GM12872 (cell line): ENCODE results near the gene CREB5.

Experiments
- CTCF ChIP-seq: IDR thresholded peaks from 3 replicates; pipeline ENCODE4 v1.5.1; 2011; ENCODE audit warnings: low read depth, mild to moderate bottlenecking, low read length, moderate library complexity; ENCODE audit not compliant: insufficient read depth

Gene CREB5

DNA sequence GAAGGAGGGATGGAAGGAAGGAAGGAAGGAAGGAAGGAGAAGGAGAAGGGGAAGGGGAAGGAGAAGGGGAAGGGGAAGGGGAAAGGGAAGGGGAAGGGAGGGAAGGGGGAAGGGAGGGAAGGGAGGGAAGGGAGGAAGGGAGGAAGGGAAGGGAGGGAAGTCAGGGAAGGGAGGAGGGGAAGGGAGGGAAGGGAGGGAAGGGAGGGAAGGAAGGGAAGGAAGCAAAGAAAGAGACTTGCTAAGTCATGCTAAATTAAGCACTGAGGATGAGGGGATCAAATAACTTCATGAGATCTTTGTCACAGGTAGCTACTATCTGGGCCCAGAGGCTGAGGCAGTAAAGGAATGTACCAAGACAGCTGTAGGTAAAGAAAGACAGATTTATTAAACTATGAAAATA lies 429.4 kb downstream of the CREB5 start:
- TF ChIP-seq CTCF, result no peak

DNA sequence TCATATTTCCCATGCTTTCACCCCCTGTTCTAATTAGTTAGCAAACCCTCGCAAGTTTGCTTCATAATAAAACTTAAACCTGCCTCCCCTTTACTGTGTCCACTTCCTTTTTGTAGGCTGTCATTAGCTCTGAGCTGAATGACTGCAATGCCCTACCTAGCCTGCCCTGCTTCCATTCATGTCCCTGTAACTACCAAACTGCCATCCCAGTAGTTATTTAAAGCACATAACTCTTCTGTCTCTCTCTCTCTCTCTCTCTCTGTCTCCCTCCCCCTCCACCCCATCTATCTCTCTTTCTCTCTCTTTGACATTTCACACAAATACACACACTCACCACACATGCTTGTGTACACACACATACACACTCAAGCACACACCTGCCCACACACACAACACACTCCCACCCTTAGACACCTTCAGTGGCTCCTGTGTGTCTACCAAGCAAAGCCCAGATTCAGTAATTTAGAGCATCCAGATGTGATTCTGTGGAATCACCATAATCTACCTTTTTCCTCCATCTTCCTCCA lies 430.5 kb downstream of the CREB5 start:
- TF ChIP-seq CTCF, result no peak

- no peak for TF ChIP-seq CTCF
Observed at GRCh38 chr7:28845106-28845505, 432.8 kb downstream of the CREB5 start.

GRCh38 chr7:28847176-28847575 lies 434.9 kb downstream of the CREB5 start:
- TF ChIP-seq CTCF, result no peak

DNA sequence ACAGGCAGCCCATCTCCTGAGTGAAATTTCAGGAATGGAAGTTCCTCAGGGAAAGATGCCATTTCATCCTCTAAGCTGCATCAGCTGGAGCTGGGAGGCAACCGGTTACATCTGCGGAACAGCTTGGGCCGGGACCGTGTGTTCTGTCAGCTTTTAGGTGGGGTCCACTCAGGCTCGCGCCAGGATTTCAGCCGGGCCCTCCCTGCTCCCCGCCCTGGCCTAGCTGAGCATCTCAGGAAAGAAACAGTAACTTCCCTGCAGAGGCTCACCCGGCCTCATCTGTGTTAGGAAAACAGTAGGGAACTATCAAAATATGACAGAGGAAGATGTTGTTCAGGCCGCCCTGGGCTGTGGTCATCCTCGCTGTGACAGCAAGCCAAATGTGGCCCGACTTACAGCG lies 435.4 kb downstream of the CREB5 start:
- no peak for TF ChIP-seq CTCF

DNA sequence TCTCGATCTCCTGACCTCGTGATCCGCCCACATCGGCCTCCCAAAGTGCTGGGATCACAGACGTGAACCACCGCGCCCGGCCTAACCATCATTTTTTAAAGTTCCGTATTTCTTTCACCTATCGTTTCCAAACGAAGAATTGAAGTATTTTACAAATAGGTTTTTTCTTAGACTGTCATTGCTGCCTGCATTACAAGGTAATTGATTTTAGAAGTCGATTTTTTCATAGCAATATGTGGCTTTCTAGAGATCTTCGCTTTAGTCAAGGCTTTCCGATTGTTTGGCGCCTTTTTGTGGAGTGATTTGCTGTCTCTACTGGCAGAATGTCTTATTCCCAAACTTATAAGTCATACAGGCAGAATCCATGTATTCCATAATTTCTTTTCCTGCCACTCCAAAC lies 436.6 kb downstream of the CREB5 start:
- TF ChIP-seq CTCF, result no peak

DNA sequence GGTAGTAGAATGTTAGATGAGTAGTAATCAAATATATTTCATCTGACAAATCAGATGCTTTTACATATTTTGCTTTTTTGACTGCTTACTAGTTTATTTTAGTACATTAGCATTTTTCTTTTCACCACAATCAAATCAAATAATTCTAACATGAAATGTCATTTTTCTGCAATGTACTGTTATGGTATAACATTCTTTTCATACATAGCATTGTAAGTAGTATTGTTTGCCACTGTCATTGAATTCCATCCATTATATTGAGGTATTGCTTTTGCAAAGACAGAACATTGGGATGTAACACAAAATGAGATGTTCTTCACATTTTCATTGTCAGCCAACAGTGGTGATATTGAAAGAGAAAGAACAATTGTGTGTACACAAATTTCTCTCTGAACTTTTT lies 438.4 kb downstream of the CREB5 start:
- TF ChIP-seq CTCF, result no peak

GRCh38 chr7:28853150-28853549 lies 440.8 kb downstream of the CREB5 start:
- TF ChIP-seq CTCF, result no peak
